ENCODE results near the gene CSNK2B.
A peak's percentile ranks its signal among the peaks of the same experiment; 100 is the strongest.

GRCh38 chr6:31702819-31703716, 37.2 kb downstream of the CSNK2B start, which contains the start of gene ABHD16A:
- TF ChIP-seq CTCF (IDR thresholded peaks at IDR 0.05) = no peak
- TF ChIP-seq POLR2AphosphoS5 (IDR thresholded peaks at IDR 0.05; ENCODE audit: low read depth, low read length) = peak; percentile 89
- peak in 1 of 2 experiments; percentile 0; a peak in 1 of 4 replicates for TF ChIP-seq REST (IDR thresholded peaks at IDR 0.05; ENCODE audit: insufficient read depth in 1 of 2, low read depth in 2 of 2, low read length in 1 of 2)

All from Panc1 (cell line).